BE2C (cell line): ENCODE results near the gene BICDL1.

ENCODE experiments used
- DNase-seq: peaks from one replicate; pipeline ENCODE4 v3.0.0-alpha.2; 2020
- H3K27me3 ChIP-seq: fragments of 250-450 bp; sonication (Bioruptor Pico); 2 replicates; pipeline ENCODE4 v1.5.1; 2020; ENCODE audit warnings: mild to moderate bottlenecking
- H3K36me3 ChIP-seq: fragments of 250-450 bp; sonication (Bioruptor Pico); 2 replicates; pipeline ENCODE4 v1.5.1; 2020; ENCODE audit warnings: mild to moderate bottlenecking
- H3K4me1 ChIP-seq: fragments of 250-450 bp; sonication (Bioruptor Pico); 2 replicates; pipeline ENCODE4 v1.5.1; 2020
- H3K4me3 ChIP-seq: 2 replicates; pipeline ENCODE4 v1.5.1; 2011; ENCODE audit warnings: low read depth, low read length
- H3K9me3 ChIP-seq: fragments of 250-450 bp; sonication (Bioruptor Pico); 2 replicates; pipeline ENCODE4 v1.5.1; 2020
- TF ChIP-seq, protein P1 (sequence below): IDR thresholded peaks from 2 replicates; pipeline ENCODE4 v1.5.1; 2012; ENCODE audit warnings: mild to moderate bottlenecking, low read depth, low read length

The BICDL1 gene

DNA sequence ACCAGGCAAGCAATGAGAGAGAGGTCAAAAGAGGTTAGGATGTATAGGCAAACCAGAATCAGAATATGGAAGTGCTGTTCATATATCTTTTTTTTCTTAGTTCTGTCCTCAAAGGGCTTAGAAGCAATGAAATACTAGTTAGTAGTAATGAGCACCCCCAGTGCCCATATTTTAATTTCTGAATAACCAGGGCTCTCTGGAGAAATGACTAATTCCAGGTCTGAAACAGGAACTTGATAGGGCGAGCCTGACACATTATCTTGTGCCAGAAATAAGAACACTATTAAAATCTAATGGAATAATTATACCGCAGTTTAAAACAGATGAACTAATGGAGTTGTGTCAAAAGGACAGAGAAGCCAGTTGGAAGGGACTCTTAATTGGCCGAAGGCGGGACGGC, 30.9 kb downstream of the BICDL1 start:
- Histone ChIP-seq H3K27me3 (no peaks in the 10 kb centered on the region), H3K9me3 (no peaks in the 10 kb centered on the region), H3K4me1 (no peaks in the 10 kb centered on the region), H3K4me3 (no peak overlapping the region), H3K36me3 (no peaks in the 10 kb centered on the region)
- DNase-seq = no peak
- TF ChIP-seq, protein P1, sequence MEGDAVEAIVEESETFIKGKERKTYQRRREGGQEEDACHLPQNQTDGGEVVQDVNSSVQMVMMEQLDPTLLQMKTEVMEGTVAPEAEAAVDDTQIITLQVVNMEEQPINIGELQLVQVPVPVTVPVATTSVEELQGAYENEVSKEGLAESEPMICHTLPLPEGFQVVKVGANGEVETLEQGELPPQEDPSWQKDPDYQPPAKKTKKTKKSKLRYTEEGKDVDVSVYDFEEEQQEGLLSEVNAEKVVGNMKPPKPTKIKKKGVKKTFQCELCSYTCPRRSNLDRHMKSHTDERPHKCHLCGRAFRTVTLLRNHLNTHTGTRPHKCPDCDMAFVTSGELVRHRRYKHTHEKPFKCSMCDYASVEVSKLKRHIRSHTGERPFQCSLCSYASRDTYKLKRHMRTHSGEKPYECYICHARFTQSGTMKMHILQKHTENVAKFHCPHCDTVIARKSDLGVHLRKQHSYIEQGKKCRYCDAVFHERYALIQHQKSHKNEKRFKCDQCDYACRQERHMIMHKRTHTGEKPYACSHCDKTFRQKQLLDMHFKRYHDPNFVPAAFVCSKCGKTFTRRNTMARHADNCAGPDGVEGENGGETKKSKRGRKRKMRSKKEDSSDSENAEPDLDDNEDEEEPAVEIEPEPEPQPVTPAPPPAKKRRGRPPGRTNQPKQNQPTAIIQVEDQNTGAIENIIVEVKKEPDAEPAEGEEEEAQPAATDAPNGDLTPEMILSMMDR = no peak

DNA sequence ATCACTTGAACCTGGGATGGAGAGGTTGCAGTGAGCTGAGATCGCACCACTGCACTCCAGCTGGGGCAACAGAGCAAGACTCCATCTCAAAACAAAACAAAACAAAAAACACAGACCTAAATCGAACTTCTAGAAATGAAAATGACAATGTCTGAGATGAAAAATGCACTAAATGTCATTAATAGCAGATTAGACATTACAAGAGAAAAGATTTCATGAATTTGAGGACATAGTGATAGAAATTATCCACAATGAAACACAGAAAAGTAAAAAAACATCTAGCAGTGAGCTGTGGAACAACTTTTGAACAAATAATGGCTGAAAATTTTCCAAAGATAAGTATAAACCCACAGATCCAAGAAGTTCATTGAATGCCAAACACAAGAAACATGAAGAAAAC, 35.2 kb downstream of the BICDL1 start:
- no peak for DNase-seq
- no peaks in the 10 kb centered on the region for H3K27me3 ChIP-seq
- H3K9me3 ChIP-seq = peaks cover 2% of the 10 kb centered on the region; the same call in 1 of the 2 replicates
- TF ChIP-seq, protein P1 = no peak
- H3K4me1 ChIP-seq = no peaks in the 10 kb centered on the region
- H3K36me3 ChIP-seq = no peaks in the 10 kb centered on the region
- H3K4me3 ChIP-seq = no peak overlapping the region

DNA sequence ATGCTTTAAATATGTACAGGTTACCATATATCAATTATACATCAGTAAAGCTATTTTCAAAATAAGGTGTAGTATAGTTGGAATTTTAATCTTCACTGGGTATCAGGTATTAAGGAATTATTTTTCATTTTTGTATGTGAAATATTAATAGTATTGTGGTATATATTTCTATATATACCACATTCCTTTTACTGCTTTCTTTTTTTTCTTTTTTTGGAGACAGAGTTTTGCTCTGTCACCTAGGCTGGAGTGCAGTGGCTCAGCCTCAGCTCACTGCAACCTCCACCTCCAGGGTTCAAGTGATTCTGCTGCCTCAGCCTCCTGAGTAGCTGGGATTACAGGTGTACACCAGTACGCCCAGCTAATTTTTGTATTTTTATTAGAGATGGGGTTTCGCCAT, 36.6 kb downstream of the BICDL1 start:
- H3K36me3 ChIP-seq = no peaks in the 10 kb centered on the region
- no peak overlapping the region for H3K4me3 ChIP-seq
- TF ChIP-seq, protein P1 = no peak
- no peaks in the 10 kb centered on the region for H3K4me1 ChIP-seq
- no peaks in the 10 kb centered on the region for H3K27me3 ChIP-seq
- no peak for DNase-seq
- peaks cover 2% of the 10 kb centered on the region; the same call in 1 of the 2 replicates for H3K9me3 ChIP-seq

DNA sequence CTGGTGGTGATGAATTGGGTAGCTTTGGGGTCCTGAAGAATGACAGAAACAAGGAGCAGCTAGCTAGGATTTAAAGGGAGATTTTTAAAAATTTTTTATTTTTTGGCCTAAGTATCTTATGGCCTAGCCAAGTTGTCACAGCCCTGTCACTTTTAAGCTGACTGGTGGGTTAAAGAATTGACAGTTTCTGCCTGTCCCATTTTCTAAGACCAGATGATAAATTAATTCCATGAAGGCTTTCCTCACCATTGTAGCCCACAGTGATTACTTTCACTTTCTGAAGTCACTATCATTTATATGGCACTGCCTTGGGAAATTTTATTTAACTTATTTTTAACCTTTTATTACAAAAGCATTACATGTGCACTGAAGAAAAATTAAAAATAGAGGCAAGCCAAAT, 43.2 kb downstream of the BICDL1 start:
- Histone ChIP-seq H3K27me3 (no peaks in the 10 kb centered on the region), H3K4me3 (no peak overlapping the region), H3K9me3 (no peaks in the 10 kb centered on the region), H3K4me1 (no peaks in the 10 kb centered on the region), H3K36me3 (no peaks in the 10 kb centered on the region)
- TF ChIP-seq, protein P1 = no peak
- no peak for DNase-seq

DNA sequence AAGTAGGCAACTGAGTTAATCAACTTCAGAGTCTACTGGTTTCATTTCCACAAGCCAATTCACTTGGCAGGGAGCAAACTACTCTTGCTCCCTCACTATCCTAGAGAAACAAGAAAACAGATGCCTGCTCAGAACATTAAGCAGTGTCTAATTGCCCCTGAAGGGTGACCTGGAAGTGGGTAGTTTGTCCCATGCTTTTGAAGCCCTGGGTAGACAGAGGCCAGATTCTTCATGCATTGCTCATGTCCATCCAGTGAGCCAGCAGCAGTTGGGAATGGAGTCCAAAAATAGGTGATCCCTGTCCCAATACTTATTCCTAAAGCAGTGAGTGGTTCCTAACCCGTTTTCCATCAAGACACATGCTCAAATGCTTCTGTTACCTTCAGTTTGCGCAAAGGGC, 48.8 kb downstream of the BICDL1 start:
- TF ChIP-seq, protein P1 = no peak

DNA sequence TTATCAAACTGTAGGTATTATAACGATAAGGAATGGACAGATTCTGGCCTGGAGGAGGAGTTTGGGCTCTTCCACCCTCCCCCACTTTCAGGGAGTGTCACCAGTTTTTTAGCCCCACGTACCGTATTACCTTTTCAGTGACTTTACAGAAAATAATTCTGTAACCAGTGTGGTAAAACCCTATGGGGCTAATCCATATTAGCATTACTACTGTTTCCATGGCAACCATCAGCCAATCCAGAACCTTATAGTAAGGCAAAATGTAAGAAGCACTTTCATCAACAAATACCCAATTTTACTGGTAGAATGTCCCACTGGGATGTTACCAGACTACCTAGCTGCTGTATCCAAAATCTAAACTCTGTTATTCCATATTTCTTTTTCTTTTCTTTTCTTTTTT, 50.7 kb downstream of the BICDL1 start:
- DNase-seq = no peak
- no peaks in the 10 kb centered on the region for H3K9me3 ChIP-seq
- no peaks in the 10 kb centered on the region for H3K36me3 ChIP-seq
- TF ChIP-seq, protein P1 = no peak
- no peak overlapping the region for H3K4me3 ChIP-seq
- no peaks in the 10 kb centered on the region; the same call in 1 of the 2 replicates for H3K4me1 ChIP-seq
- no peaks in the 10 kb centered on the region for H3K27me3 ChIP-seq

More for the DNA sequence above, 48.8 kb downstream of the BICDL1 start:
- H3K9me3 ChIP-seq = no peaks in the 10 kb centered on the region
- H3K36me3 ChIP-seq = no peaks in the 10 kb centered on the region
- H3K4me1 ChIP-seq = no peaks in the 10 kb centered on the region
- no peaks in the 10 kb centered on the region for H3K27me3 ChIP-seq
- no peak for DNase-seq
- H3K4me3 ChIP-seq = no peak overlapping the region
